Upper lobe of left lung (tissue), 6 donors: Measurements from ENCODE around the gene PSPN. TPM values are rescaled to one million over a fixed set of nuclear protein-coding genes. Genes with fewer than 3 reads are reported as not detected.

Experiments
- ATAC-seq, 2 donors: fragments of 200-7000 bp; cut with Tn5 transposase; one replicate each; pipeline ENCODE4 v1.9.1; 2022; ENCODE audit warnings: mild to moderate bottlenecking in 2 of 2, moderate library complexity in 2 of 2; ENCODE audit not compliant: low FRiP score in 2 of 2
- DNase-seq, 2 donors: peaks; one replicate each; pipeline ENCODE4 v3.0.0-alpha.2; 2019 to 2020
- H3K27ac ChIP-seq, 4 donors: fragments of 200-600 bp; sonication (generic); one replicate each; pipeline ENCODE4 v1.5.1; 2016 to 2019
- H3K27me3 ChIP-seq, 4 donors: fragments of 200-600 bp; sonication (generic); one replicate each; pipeline ENCODE4 v1.5.1; 2017 to 2019
- H3K36me3 ChIP-seq, 4 donors: fragments of 200-600 bp; sonication (generic); one replicate each; pipeline ENCODE4 v1.5.1; 2016 to 2019
- H3K4me1 ChIP-seq, 4 donors: fragments of 200-600 bp; sonication (generic); one replicate each; pipeline ENCODE4 v1.5.1; 2018 to 2019
- H3K4me3 ChIP-seq, 4 donors: fragments of 200-600 bp; sonication (generic); one replicate each; pipeline ENCODE4 v1.5.1; 2017 to 2019; ENCODE audit warnings: mild to moderate bottlenecking in 2 of 4, moderate library complexity in 1 of 4
- H3K9me3 ChIP-seq, 4 donors: fragments of 200-600 bp; sonication (generic); one replicate each; pipeline ENCODE4 v1.5.1; 2018 to 2019
- EP300 ChIP-seq, 4 donors: sonication (generic); formaldehyde crosslinking; IDR thresholded peaks; one replicate each; pipeline ENCODE4 v1.5.1; 2017; ENCODE audit warnings: antibody characterized with exemption in 4 of 4, control low read depth in 2 of 4
- POLR2A ChIP-seq, 4 donors: fragments of 450-650 bp; IDR thresholded peaks; one replicate each; pipeline ENCODE4 v1.5.1; 2016 to 2017; ENCODE audit warnings: antibody characterized with exemption in 4 of 4, mild to moderate bottlenecking in 2 of 4
- POLR2AphosphoS5 ChIP-seq, 2 donors: sonication (generic); formaldehyde crosslinking; IDR thresholded peaks; one replicate each; pipeline ENCODE4 v1.5.1; 2017; ENCODE audit warnings: antibody characterized with exemption in 2 of 2
- WGBS, 2 donors: methylation state at CpG; one replicate each; pipeline ENCODE4 v1.1.5; 2017 to 2018; 5-methylcytosine and 5-hydroxymethylcytosine counted together
- small RNA-seq, 4 donors: library from RNA; depleted of rRNA; stranded (forward); fragments of <200 nt; gene quantifications; one replicate each; pipeline ENCODE3, GENCODE V24; 2016
- total RNA-seq, 6 donors: library from RNA; depleted of rRNA in 4 of 6; stranded (reverse); fragments of >200 nt in 4 of 6; gene quantifications; one replicate each; pipeline versions ENCODE4 v1.1.0 to v1.2.1, GENCODE V29; 2016 to 2021
- TF ChIP-seq, protein P1 (sequence below), 6 experiments: fragments of 450-650 bp in 4 of 6; fragments of 200-600 bp in 2 of 6; sonication (generic) in 2 of 6; IDR thresholded peaks; one replicate each; pipeline ENCODE4 v1.5.1; 2016 to 2019; ENCODE audit warnings: antibody characterized with exemption in 6 of 6
- donor health status: DM: no; HTN: no; CAD: no; lungs with moderate emphysema.
- donor health status: DM: no; HTN: yes; CAD: no; lungs with severe emphysema.

Gene PSPN
- total RNA-seq, 6 donors from 2014 or later: 1.00 to 2.6 (median 1.5) TPM

DNA sequence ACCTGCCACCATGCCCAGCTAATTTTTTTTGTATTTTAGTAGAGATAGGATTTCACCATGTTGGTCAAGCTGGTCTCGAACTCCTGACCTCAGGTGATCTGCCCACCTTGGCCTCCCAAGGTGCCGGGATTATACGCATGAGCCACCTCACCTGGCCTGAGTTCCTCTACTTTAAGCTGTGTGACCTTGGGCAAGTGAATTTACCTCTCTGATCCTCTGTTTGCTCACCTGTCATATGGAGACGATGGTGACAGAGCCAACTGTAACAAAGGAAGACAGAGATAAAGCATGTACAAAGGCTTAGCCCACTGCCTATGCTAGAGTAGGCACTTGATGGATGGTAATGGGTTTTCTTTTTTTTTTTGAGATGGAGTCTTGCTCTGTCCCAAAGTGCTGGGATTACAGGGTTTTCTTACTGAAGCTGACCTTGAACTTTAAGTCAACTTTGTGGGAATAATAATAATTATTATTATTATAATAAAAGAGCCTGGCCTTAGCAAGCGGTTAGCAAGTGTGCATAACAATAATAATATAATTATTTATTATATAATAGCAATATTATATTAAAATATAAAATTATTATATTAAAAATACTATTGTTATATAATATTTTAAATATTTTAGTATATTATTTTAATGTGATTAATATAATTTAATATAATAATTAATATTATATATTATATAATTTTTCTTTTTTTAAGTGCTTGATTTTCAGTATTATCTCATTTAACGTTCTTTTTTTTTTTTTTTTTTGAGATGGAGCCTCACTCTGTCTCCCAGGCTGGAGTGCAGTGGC, 41.0 kb downstream of the PSPN start:
- Histone ChIP-seq H3K27ac (no peak overlapping the region), H3K36me3 (no peaks in the 10 kb centered on the region), H3K9me3 (no peaks in the 10 kb centered on the region), H3K27me3 (no peaks in the 10 kb centered on the region), H3K4me1 (no peaks in the 10 kb centered on the region), H3K4me3 (no peak overlapping the region)
- ATAC-seq: no peak
- no peak for DNase-seq
- 90 to 93% methylated on average over 6 of the region's 6 CpGs for WGBS, 2 donors
- TF ChIP-seq, protein P1, sequence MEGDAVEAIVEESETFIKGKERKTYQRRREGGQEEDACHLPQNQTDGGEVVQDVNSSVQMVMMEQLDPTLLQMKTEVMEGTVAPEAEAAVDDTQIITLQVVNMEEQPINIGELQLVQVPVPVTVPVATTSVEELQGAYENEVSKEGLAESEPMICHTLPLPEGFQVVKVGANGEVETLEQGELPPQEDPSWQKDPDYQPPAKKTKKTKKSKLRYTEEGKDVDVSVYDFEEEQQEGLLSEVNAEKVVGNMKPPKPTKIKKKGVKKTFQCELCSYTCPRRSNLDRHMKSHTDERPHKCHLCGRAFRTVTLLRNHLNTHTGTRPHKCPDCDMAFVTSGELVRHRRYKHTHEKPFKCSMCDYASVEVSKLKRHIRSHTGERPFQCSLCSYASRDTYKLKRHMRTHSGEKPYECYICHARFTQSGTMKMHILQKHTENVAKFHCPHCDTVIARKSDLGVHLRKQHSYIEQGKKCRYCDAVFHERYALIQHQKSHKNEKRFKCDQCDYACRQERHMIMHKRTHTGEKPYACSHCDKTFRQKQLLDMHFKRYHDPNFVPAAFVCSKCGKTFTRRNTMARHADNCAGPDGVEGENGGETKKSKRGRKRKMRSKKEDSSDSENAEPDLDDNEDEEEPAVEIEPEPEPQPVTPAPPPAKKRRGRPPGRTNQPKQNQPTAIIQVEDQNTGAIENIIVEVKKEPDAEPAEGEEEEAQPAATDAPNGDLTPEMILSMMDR (IDR thresholded peaks at IDR 0.05): no peak
- TF ChIP-seq POLR2AphosphoS5 (IDR thresholded peaks at IDR 0.05) (no peak), EP300 (IDR thresholded peaks at IDR 0.05) (no peak), POLR2A (IDR thresholded peaks at IDR 0.05) (no peak)

DNA sequence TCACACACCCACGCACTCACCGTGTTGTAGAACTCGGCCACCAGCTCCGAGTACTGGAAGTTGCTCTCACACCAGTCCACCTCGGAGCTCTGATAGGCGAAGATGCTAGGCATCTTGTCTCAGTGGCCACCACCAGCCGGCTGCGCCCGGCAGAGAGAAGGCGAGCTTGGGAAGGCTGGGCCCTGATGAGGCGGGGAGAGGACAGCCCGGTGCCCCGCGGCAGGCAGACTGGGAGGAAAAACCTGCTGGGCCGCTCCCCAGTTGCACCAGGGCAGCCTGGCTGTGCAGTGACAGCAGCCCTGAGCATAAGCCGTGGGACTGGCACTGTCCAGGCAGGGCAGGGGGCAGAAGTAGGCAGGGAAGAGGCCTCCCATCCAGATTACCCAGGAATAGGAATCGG, 42.3 kb downstream of the PSPN start, which contains the start of gene ACER1:
TSS of gene ACER1 (minus strand) at position 174 of the 400 bp plus-strand sequence. CDS start at position 113, 61 bp downstream.
- 73 to 80% methylated on average over 17 of the region's 17 CpGs for WGBS, 2 donors
- DNase-seq: peak in 1 of 2 donors; percentile 68
- H3K27me3 ChIP-seq: no peaks in the 10 kb centered on the region

DNA sequence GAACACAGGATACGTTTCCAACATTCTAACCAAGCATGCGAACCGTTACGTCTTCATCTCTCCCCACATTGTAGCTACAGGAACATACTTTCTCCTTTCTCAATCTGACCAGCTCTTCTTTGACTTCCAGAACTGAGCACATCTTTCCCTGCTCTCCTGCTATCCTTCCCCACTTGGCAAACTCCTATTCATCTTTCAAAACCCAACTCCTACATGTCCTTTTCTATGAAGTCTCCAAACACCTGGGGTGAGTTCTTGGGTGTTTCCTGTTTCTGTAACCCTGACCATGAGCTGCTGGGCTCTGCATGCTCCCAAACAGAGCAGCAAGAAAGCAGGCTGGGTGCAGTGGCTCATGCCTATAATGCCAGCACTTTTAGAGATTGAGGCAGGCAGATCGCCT, 48.9 kb downstream of the PSPN start:
- no peaks in the 10 kb centered on the region for H3K36me3 ChIP-seq
- no peaks in the 10 kb centered on the region for H3K9me3 ChIP-seq
- H3K4me3 ChIP-seq: no peak overlapping the region
- no peak overlapping the region for H3K27ac ChIP-seq
- no peaks in the 10 kb centered on the region for H3K4me1 ChIP-seq
- 75 to 84% methylated on average over 4 to 5 of the region's 5 CpGs for WGBS, 2 donors
- DNase-seq: no peak
- TF ChIP-seq EP300 (IDR thresholded peaks at IDR 0.05): no peak
- TF ChIP-seq, protein P1 (IDR thresholded peaks at IDR 0.05): no peak
- no peak for TF ChIP-seq POLR2AphosphoS5 (IDR thresholded peaks at IDR 0.05)
- no peak for TF ChIP-seq POLR2A (IDR thresholded peaks at IDR 0.05)
- no peaks in the 10 kb centered on the region for H3K27me3 ChIP-seq
- ATAC-seq: no peak

More for the DNA sequence above, 42.3 kb downstream of the PSPN start, which contains the start of gene ACER1:
- ATAC-seq: peak in 1 of 2 donors; percentile 22
- Histone ChIP-seq H3K27ac (no peak within 1 kb of the TSS), H3K4me3 (no peak within 1 kb of the TSS), H3K36me3 (no peaks in the 10 kb centered on the region), H3K9me3 (no peaks in the 10 kb centered on the region), H3K4me1 (no peaks in the 10 kb centered on the region)
- no peak for TF ChIP-seq EP300 (IDR thresholded peaks at IDR 0.05)
- TF ChIP-seq POLR2A (IDR thresholded peaks at IDR 0.05): no peak
- no peak for TF ChIP-seq POLR2AphosphoS5 (IDR thresholded peaks at IDR 0.05)
- TF ChIP-seq, protein P1 (IDR thresholded peaks at IDR 0.05): no peak

DNA sequence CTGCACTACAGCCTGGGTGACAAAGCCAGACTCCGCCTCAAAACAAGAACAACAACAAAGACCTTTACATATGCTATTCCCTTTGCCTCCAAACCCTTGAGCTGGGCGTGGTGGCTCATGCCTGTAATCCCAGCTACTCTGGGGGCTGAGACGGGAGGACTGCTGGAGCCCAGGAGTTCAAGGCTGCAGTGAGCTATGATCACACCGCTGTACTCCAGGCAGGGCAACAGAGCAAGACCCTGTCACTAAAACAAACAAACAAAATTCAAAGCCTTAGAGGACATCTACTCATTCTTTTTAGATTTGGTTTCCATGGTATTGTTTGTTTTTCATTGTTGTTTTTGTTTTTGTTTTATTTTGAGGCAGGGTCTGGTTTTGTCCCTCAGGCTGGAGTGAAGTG, 50.1 kb downstream of the PSPN start:
- no peak overlapping the region for H3K4me3 ChIP-seq
- TF ChIP-seq POLR2AphosphoS5 (IDR thresholded peaks at IDR 0.05): no peak
- no peak for TF ChIP-seq EP300 (IDR thresholded peaks at IDR 0.05)
- TF ChIP-seq, protein P1 (IDR thresholded peaks at IDR 0.05): no peak
- TF ChIP-seq POLR2A (IDR thresholded peaks at IDR 0.05): no peak

More for the DNA sequence above, 50.1 kb downstream of the PSPN start:
- Histone ChIP-seq H3K9me3 (no peaks in the 10 kb centered on the region), H3K27me3 (no peaks in the 10 kb centered on the region), H3K4me1 (no peaks in the 10 kb centered on the region), H3K36me3 (no peaks in the 10 kb centered on the region), H3K27ac (no peak overlapping the region)
- DNase-seq (no peak), ATAC-seq (no peak)
- WGBS, 2 donors: 71 to 78% methylated on average over 4 of the region's 4 CpGs

Small RNA genes within 50 kb of the gene (small RNA-seq; reads per million reads assigned to genes)
- gene MIR6790 (0 reads per million in 4 donors), gene MIR6885 (0 reads per million in 4 donors)

Other genes starting within 250 kb of the PSPN start
- not detected for gene ACSBG2, start 240.3 kb downstream of the PSPN start, total RNA-seq
- 10 to 100 TPM; 22.1 to 98.9 (median 49.3) TPM for gene MLLT1, start 96.0 kb downstream of the PSPN start, total RNA-seq
- not detected for gene ACER1, start 42.3 kb downstream of the PSPN start, total RNA-seq
- gene CLPP, start 14.4 kb downstream of the PSPN start, total RNA-seq: 10 to 100 TPM; 46.1 to 93.2 (median 66.2) TPM
- 100 to 1,000 TPM in 1 of 6 donors, 10 to 100 TPM in 5; 58.5 to 105 (median 77.0) TPM for gene ALKBH7, start 3.1 kb downstream of the PSPN start, total RNA-seq
- gene GTF2F1, start 17.2 kb upstream of the PSPN start, total RNA-seq: 10 to 100 TPM; 40.3 to 76.6 (median 51.0) TPM
- 100 to 1,000 TPM; 115 to 198 (median 133) TPM for gene KHSRP, start 48.9 kb upstream of the PSPN start, total RNA-seq
- under 1 TPM in 2 of 6 donors, not detected in 4; 0.24 to 0.49 TPM for gene SLC25A41, start 57.8 kb upstream of the PSPN start, total RNA-seq
- 100 to 1,000 TPM in 1 of 6 donors, 10 to 100 TPM in 5; 29.3 to 133 (median 64.5) TPM for gene SLC25A23, start 83.9 kb upstream of the PSPN start, total RNA-seq
- 100 to 1,000 TPM in 1 of 6 donors, 10 to 100 TPM in 5; 51.1 to 120 (median 74.1) TPM for gene CRB3, start 88.3 kb upstream of the PSPN start, total RNA-seq
- gene DENND1C, start 105.9 kb upstream of the PSPN start, total RNA-seq: 10 to 100 TPM in 5 of 6 donors, 1 to 10 TPM in 1; 5.8 to 31.4 (median 12.6) TPM
- 1 to 10 TPM in 2 of 6 donors, under 1 TPM in 3, not detected in 1; 0.54 to 1.5 (median 0.76) TPM for gene TUBB4A, start 126.4 kb upstream of the PSPN start, total RNA-seq
- 10 to 100 TPM in 2 of 6 donors, 1 to 10 TPM in 4; 6.3 to 11.6 (median 8.4) TPM for gene TNFSF9, start 155.1 kb upstream of the PSPN start, total RNA-seq
- 1 to 10 TPM in 1 of 6 donors, under 1 TPM in 1, not detected in 4; 0.31 to 1.3 TPM for gene CD70, start 215.2 kb upstream of the PSPN start, total RNA-seq